HEK293 (cell line): ENCODE measurements around the gene CILP.

Experiments used
- CTCF ChIA-PET: fragments of 350-600 bp; formaldehyde crosslinking; extraction: SDS; loops from one replicate; lab custom pipeline; 2021; ENCODE audit warnings: antibody characterized with exemption; lab: Yijun Ruan, JAX
- POLR2A ChIA-PET: fragments of 300-600 bp; formaldehyde crosslinking; extraction: SDS; loops from one replicate; lab custom pipeline; 2020; ENCODE audit warnings: antibody characterized with exemption, inconsistent platforms; lab: Yijun Ruan, JAX
- H3K27ac ChIP-seq: fragments of 200-500 bp; sonication (Bioruptor generic); 2 replicates; pipeline ENCODE4 v1.5.1; 2014; ENCODE audit warnings: low read depth, low read length, control low read depth, inconsistent platforms; ENCODE audit errors: extremely low read depth
- H3K36me3 ChIP-seq, 2 experiments: fragments of 200-500 bp in 1 of 2; sonication (Bioruptor generic) in 1 of 2; 1 replicate in 1 of 2; 2 replicates in 1 of 2; pipeline ENCODE4 v1.5.1; 2014 to 2017; ENCODE audit warnings: inconsistent platforms in 2 of 2, low read length in 2 of 2; ENCODE audit not compliant: control insufficient read depth in 2 of 2, insufficient read depth in 1 of 2
- H3K4me1 ChIP-seq: fragments of 200-500 bp; sonication (Bioruptor generic); 2 replicates; pipeline ENCODE4 v1.5.1; 2014; ENCODE audit warnings: mild to moderate bottlenecking, low read length, inconsistent platforms; ENCODE audit not compliant: control insufficient read depth, insufficient read depth
- H3K4me3 ChIP-seq: 2 replicates; pipeline ENCODE4 v1.5.1; 2011; ENCODE audit warnings: low read depth, mild to moderate bottlenecking, control low read depth, low read length, moderate library complexity
- H3K9me3 ChIP-seq: fragments of 200-500 bp; sonication (Bioruptor generic); 2 replicates; pipeline ENCODE4 v1.5.1; 2014; ENCODE audit warnings: low read depth, low read length, inconsistent platforms; ENCODE audit not compliant: control insufficient read depth, insufficient read depth
- HOXC10 ChIP-seq: sonication (generic); formaldehyde crosslinking; IDR thresholded peaks from 2 replicates; pipeline ENCODE4 v1.8.1; 2023; ENCODE audit warnings: mild to moderate bottlenecking, missing genetic modification reagents
- HOXD13 ChIP-seq: sonication (generic); formaldehyde crosslinking; IDR thresholded peaks from 2 replicates; pipeline ENCODE4 v1.8.0; 2022; ENCODE audit warnings: missing genetic modification reagents, borderline replicate concordance
- KLF10 ChIP-seq: fragments of 450-650 bp; IDR thresholded peaks from 2 replicates; pipeline ENCODE4 v1.5.1; 2018; ENCODE audit warnings: missing biosample characterization, mild to moderate bottlenecking, missing genetic modification characterization
- KLF9 ChIP-seq: fragments of 450-650 bp; formaldehyde crosslinking; IDR thresholded peaks from 2 replicates; pipeline ENCODE4 v1.5.1; 2016; ENCODE audit warnings: missing biosample characterization, missing genetic modification characterization, low read depth
- PRDM1 ChIP-seq: fragments of 450-650 bp; formaldehyde crosslinking; IDR thresholded peaks from 2 replicates; pipeline ENCODE4; 2016; ENCODE audit warnings: missing biosample characterization, missing genetic modification characterization
- REPIN1 ChIP-seq: fragments of 450-650 bp; formaldehyde crosslinking; IDR thresholded peaks from 2 replicates; pipeline ENCODE4 v1.5.1; 2017; ENCODE audit warnings: missing biosample characterization, missing genetic modification characterization, low read depth
- SETDB1 ChIP-seq: IDR thresholded peaks from one replicate; pipeline ENCODE4 v1.6.1; 2017; ENCODE audit warnings: mild to moderate bottlenecking, low read length, moderate library complexity, mixed read lengths; ENCODE audit not compliant: insufficient read length
- TRIM28 ChIP-seq: IDR thresholded peaks from 2 replicates; pipeline ENCODE4 v1.6.1; 2011; ENCODE audit warnings: low read length, control low read depth, borderline replicate concordance
- WT1 ChIP-seq: fragments of 450-650 bp; formaldehyde crosslinking; IDR thresholded peaks from 2 replicates; pipeline ENCODE4 v1.5.1; 2016; ENCODE audit warnings: missing biosample characterization, missing genetic modification characterization
- ZNF132 ChIP-seq: fragments of 450-650 bp; formaldehyde crosslinking; IDR thresholded peaks from 2 replicates; pipeline ENCODE4 v1.5.1; 2017; ENCODE audit warnings: missing biosample characterization, missing genetic modification characterization, borderline replicate concordance
- ZNF2 ChIP-seq: fragments of 450-650 bp; formaldehyde crosslinking; IDR thresholded peaks from 2 replicates; pipeline ENCODE4 v1.5.1; 2016; ENCODE audit warnings: missing biosample characterization, missing genetic modification characterization
- ZNF558 ChIP-seq: fragments of 450-650 bp; formaldehyde crosslinking; IDR thresholded peaks from 2 replicates; pipeline ENCODE4 v1.5.1; 2016; ENCODE audit warnings: missing biosample characterization, missing genetic modification characterization
- ZNF561 ChIP-seq: fragments of 450-650 bp; IDR thresholded peaks from 2 replicates; pipeline ENCODE4 v1.5.1; 2018; ENCODE audit warnings: missing biosample characterization, missing genetic modification characterization, borderline replicate concordance
- ZNF610 ChIP-seq: fragments of 450-650 bp; formaldehyde crosslinking; IDR thresholded peaks from 2 replicates; pipeline ENCODE4 v1.5.1; 2016; ENCODE audit warnings: missing biosample characterization, missing genetic modification characterization, borderline replicate concordance
- ZNF776 ChIP-seq: fragments of 450-650 bp; formaldehyde crosslinking; IDR thresholded peaks from 2 replicates; pipeline ENCODE4 v1.5.0; 2017; ENCODE audit warnings: missing biosample characterization, missing genetic modification characterization, borderline replicate concordance
- ZSCAN23 ChIP-seq: fragments of 450-650 bp; formaldehyde crosslinking; IDR thresholded peaks from 2 replicates; pipeline ENCODE4 v1.5.1; 2016; ENCODE audit warnings: missing biosample characterization, missing genetic modification characterization
- ZSCAN30 ChIP-seq: fragments of 450-650 bp; IDR thresholded peaks from 2 replicates; pipeline ENCODE4 v1.5.1; 2018; ENCODE audit warnings: missing biosample characterization, mild to moderate bottlenecking, missing genetic modification characterization, moderate library complexity
- TF ChIP-seq, protein P1 (sequence below): fragments of 450-650 bp; formaldehyde crosslinking; IDR thresholded peaks from 2 replicates; pipeline ENCODE4 v1.5.1; 2016; ENCODE audit warnings: missing biosample characterization, missing genetic modification characterization
- TF ChIP-seq, protein P2 (sequence below): fragments of 450-650 bp; formaldehyde crosslinking; IDR thresholded peaks from 2 replicates; pipeline ENCODE4 v1.5.1; 2016; ENCODE audit warnings: missing biosample characterization, missing genetic modification characterization

Gene CILP

DNA sequence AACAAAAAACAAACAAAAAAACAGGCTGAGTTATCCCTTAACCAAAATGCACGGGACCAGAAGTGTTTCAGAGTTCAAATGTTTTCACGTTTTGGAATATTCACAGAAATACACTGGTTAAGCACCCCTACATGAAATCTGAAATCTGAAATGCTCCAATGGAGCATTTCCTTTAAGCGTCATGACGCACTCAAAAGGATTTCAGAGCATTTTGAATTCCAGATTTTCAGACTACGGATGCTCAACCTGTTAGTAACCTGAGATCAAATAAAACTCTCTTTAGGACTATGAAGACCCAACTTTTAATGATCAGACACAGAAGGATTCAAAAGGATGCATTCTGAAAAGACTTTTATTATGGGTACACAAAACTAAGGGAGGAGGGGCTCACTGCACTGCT, 35.8 kb downstream of the CILP start:
- H3K9me3 ChIP-seq, result no peaks in the 10 kb centered on the region
- ChIA-PET POLR2A (no interaction called here), CTCF (no interaction called here)
- no peak overlapping the region for H3K27ac ChIP-seq
- H3K4me1 ChIP-seq, result no peaks in the 10 kb centered on the region
- H3K4me3 ChIP-seq, result no peak overlapping the region
- H3K36me3 ChIP-seq, result peaks cover 34 to 71% of the 10 kb centered on the region in 2 experiments
- TF ChIP-seq ZSCAN23 (tag by site-specific recombination) (no peak), ZSCAN30 (tag by site-specific recombination) (no peak), ZNF132 (tag by site-specific recombination) (no peak), SETDB1 (no peak), ZNF561 (tag by site-specific recombination) (no peak), TRIM28 (no peak), REPIN1 (tag by site-specific recombination) (no peak), ZNF610 (tag by site-specific recombination) (no peak), ZNF776 (tag by site-specific recombination) (no peak)
- TF ChIP-seq, protein P1, sequence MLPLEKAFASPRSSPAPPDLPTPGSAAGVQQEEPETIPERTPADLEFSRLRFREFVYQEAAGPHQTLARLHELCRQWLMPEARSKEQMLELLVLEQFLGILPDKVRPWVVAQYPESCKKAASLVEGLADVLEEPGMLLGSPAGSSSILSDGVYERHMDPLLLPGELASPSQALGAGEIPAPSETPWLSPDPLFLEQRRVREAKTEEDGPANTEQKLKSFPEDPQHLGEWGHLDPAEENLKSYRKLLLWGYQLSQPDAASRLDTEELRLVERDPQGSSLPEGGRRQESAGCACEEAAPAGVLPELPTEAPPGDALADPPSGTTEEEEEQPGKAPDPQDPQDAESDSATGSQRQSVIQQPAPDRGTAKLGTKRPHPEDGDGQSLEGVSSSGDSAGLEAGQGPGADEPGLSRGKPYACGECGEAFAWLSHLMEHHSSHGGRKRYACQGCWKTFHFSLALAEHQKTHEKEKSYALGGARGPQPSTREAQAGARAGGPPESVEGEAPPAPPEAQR, result no peak

DNA sequence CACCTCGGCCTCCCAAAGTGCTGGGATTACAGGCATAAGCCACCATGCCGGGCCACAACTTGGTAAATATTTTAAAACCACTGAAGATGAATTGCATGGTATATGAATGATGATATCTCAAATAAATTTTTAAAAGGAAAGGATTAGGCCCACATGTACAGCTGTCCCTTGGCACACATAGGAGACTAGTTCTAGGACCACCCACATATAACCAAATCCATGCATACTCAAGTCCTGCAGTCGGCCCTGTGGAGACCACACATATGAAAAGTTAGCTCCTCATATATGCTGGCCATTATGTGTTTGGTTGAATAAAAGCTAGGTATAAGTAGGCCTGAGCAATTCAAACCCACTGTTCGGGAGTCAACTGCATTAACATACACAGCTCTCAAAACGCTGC, 36.8 kb downstream of the CILP start:
- Histone ChIP-seq H3K27ac (no peak overlapping the region), H3K9me3 (no peaks in the 10 kb centered on the region), H3K36me3 (peaks cover 34 to 66% of the 10 kb centered on the region in 2 experiments), H3K4me1 (no peaks in the 10 kb centered on the region), H3K4me3 (no peak overlapping the region)
- ChIA-PET POLR2A (interaction anchor here (1.1 kb wide), 1 partner anchor 11 kb away, joined by 3 read pairs; the partner anchor contains the start of gene CLPX), CTCF (interaction anchor here (0.7 kb wide), 1 partner anchor 63 kb away, joined by 3 read pairs; no protein-coding TSS in a partner anchor)
- TF ChIP-seq WT1 (tag by site-specific recombination) (no peak), PRDM1 (tag by site-specific recombination) (no peak), KLF9 (tag by site-specific recombination) (no peak), ZNF558 (tag by site-specific recombination) (no peak), HOXD13 (CRISPR knock-in tag) (no peak), ZNF2 (tag by site-specific recombination) (no peak), KLF10 (no peak)
- TF ChIP-seq, protein P2, sequence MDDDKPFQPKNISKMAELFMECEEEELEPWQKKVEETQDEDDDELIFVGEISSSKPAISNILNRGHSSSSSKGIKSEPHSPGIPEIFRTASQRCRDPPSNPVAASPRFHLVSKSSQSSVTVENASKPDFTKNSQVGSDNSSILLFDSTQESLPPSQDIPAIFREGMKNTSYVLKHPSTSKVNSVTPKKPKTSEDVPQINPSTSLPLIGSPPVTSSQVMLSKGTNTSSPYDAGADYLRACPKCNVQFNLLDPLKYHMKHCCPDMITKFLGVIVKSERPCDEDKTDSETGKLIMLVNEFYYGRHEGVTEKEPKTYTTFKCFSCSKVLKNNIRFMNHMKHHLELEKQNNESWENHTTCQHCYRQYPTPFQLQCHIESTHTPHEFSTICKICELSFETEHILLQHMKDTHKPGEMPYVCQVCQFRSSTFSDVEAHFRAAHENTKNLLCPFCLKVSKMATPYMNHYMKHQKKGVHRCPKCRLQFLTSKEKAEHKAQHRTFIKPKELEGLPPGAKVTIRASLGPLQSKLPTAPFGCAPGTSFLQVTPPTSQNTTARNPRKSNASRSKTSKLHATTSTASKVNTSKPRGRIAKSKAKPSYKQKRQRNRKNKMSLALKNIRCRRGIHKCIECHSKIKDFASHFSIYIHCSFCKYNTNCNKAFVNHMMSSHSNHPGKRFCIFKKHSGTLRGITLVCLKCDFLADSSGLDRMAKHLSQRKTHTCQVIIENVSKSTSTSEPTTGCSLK, result no peak

DNA sequence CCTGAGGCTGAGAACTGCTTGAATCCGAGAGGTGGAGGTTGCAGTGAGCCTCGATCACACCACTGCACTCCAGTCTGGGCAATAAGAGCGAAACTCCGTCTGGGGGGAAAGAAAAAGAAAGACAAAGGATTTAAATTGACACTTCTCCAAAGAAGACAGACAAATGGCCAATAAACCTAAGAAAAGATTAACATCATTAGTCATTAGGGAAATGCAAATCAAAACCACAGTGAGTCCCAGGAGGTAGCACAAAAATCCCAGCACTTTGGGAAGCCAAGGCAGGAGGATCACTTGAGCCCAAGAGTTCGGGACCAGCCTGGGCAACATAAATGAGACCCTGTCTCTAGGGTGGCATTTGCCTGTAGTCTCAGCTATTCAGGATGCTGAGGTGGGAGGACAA, 38.7 kb downstream of the CILP start:
- ChIA-PET POLR2A (no interaction called here), CTCF (no interaction called here)
- no peaks in the 10 kb centered on the region for H3K4me1 ChIP-seq

More for the DNA sequence above, 38.7 kb downstream of the CILP start:
- no peak for TF ChIP-seq HOXC10 (CRISPR knock-in tag)
- TF ChIP-seq, all 188 proteins: peak for 0
- H3K27ac ChIP-seq, result no peak overlapping the region
- no peak overlapping the region for H3K4me3 ChIP-seq
- H3K36me3 ChIP-seq, result peaks cover 22 to 50% of the 10 kb centered on the region in 2 experiments
- no peaks in the 10 kb centered on the region for H3K9me3 ChIP-seq
